ENCODE data around the gene PPIL6.
A peak's percentile ranks its signal among the peaks of the same experiment; 100 is the strongest.

PPIL6 gene

GRCh38 chr6:109440331-109441068, at the start of gene PPIL6, which contains the start of gene SMPD2:
Gene PPIL6, minus strand, starts transcription at chr6:109440628. Its CDS starts 38 bp downstream, at chr6:109440590.
Gene SMPD2, plus strand, starts transcription at chr6:109440724. Its CDS starts 398 bp downstream, at chr6:109441122.
- H3K27ac ChIP-seq (ENCODE audit: low read length): peak within 1 kb of the TSS; percentile 52; the same call in 1 of the 2 replicates
- peak; percentile 83 for DNase-seq
- peaks cover 6% of the 10 kb centered on the region; the same call in 1 of the 2 replicates for H3F3A ChIP-seq (ENCODE audit: insufficient read depth, low read length)
- H2AFZ ChIP-seq (ENCODE audit: low read length): peak within 1 kb of the TSS; percentile 85
- no peaks in the 10 kb centered on the region for H3K9me3 ChIP-seq (replicated peaks; ENCODE audit: insufficient read depth, low read length)
- no peaks in the 10 kb centered on the region for H4K20me1 ChIP-seq (ENCODE audit: insufficient read depth, low read length)
- H3K4me3 ChIP-seq (ENCODE audit: low read length): peak within 1 kb of the TSS; percentile 88
- TF ChIP-seq EZH2 (optimal IDR thresholded peaks at IDR 0.05; ENCODE audit: low read depth, low read length) (no peak), EZH2phosphoT487 (IDR thresholded peaks at IDR 0.05; ENCODE audit: low read length) (no peak)
- TF ChIP-seq, protein P1, sequence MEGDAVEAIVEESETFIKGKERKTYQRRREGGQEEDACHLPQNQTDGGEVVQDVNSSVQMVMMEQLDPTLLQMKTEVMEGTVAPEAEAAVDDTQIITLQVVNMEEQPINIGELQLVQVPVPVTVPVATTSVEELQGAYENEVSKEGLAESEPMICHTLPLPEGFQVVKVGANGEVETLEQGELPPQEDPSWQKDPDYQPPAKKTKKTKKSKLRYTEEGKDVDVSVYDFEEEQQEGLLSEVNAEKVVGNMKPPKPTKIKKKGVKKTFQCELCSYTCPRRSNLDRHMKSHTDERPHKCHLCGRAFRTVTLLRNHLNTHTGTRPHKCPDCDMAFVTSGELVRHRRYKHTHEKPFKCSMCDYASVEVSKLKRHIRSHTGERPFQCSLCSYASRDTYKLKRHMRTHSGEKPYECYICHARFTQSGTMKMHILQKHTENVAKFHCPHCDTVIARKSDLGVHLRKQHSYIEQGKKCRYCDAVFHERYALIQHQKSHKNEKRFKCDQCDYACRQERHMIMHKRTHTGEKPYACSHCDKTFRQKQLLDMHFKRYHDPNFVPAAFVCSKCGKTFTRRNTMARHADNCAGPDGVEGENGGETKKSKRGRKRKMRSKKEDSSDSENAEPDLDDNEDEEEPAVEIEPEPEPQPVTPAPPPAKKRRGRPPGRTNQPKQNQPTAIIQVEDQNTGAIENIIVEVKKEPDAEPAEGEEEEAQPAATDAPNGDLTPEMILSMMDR (IDR thresholded peaks at IDR 0.05; ENCODE audit: low read length): no peak
- no peaks in the 10 kb centered on the region for H3K27me3 ChIP-seq (replicated peaks; ENCODE audit: insufficient read depth, low read length)
- H3K9ac ChIP-seq (ENCODE audit: low read length): peak within 1 kb of the TSS; percentile 90
- peaks cover 22% of the 10 kb centered on the region for H3K79me2 ChIP-seq (ENCODE audit: low read length)
- 0 out of 2 replicates have a peak, but pooled peaks cover 6% of the 10 kb centered on the region for H3K4me1 ChIP-seq (ENCODE audit: low read length)
- H3K9me2 ChIP-seq (replicated peaks; ENCODE audit: insufficient read depth, low read length): no peaks in the 10 kb centered on the region
- peak within 1 kb of the TSS; percentile 94 for H3K4me2 ChIP-seq (ENCODE audit: low read depth, low read length)
- H3K36me3 ChIP-seq (replicated peaks; ENCODE audit: insufficient read depth, low read length): no peaks in the 10 kb centered on the region; the same call in 1 of the 2 replicates

DNA sequence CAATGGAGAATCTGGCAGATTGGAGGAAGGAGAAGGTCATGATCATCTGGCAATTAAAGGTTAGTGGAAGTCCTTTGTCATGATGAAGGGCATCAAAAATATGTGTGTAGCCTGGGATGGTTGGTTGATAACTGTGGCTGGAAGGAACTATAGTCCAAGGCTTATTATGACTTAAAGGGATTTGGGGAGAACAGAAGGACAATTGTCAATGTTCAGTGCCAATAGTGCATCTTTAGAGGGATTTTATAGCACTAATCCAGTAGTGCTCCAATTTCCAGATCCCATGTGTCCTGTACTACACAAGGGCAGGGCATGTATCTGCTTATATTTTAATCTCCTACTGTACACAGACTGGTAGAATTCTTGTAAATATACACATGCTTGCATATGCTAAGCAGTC, 47.6 kb upstream of the PPIL6 start:
- Histone ChIP-seq H3K36me3 (replicated peaks; ENCODE audit: insufficient read depth, low read length) (no peaks in the 10 kb centered on the region), H3F3A (ENCODE audit: insufficient read depth, low read length) (0 out of 2 replicates have a peak, but pooled peaks cover 4% of the 10 kb centered on the region), H3K27me3 (replicated peaks; ENCODE audit: insufficient read depth, low read length) (no peaks in the 10 kb centered on the region), H2AFZ (ENCODE audit: low read length) (no peak overlapping the region), H3K79me2 (ENCODE audit: low read length) (no peaks in the 10 kb centered on the region), H3K4me1 (ENCODE audit: low read length) (peaks cover 17% of the 10 kb centered on the region), H3K9me3 (replicated peaks; ENCODE audit: insufficient read depth, low read length) (no peaks in the 10 kb centered on the region), H4K20me1 (ENCODE audit: insufficient read depth, low read length) (no peaks in the 10 kb centered on the region), H3K9me2 (replicated peaks; ENCODE audit: insufficient read depth, low read length) (no peaks in the 10 kb centered on the region), H3K4me2 (ENCODE audit: low read depth, low read length) (no peak overlapping the region), H3K27ac (ENCODE audit: low read length) (no peak overlapping the region), H3K4me3 (ENCODE audit: low read length) (no peak overlapping the region), H3K9ac (ENCODE audit: low read length) (no peak overlapping the region)
- TF ChIP-seq EZH2phosphoT487 (IDR thresholded peaks at IDR 0.05; ENCODE audit: low read length) (no peak), EZH2 (optimal IDR thresholded peaks at IDR 0.05; ENCODE audit: low read depth, low read length) (no peak)
- TF ChIP-seq, protein P1 (IDR thresholded peaks at IDR 0.05; ENCODE audit: low read length): no peak
- DNase-seq: no peak

- no peak overlapping the region for H3K4me3 ChIP-seq (ENCODE audit: low read length)
- no peak overlapping the region for H3K9ac ChIP-seq (ENCODE audit: low read length)
- peaks cover 18% of the 10 kb centered on the region for H3K79me2 ChIP-seq (ENCODE audit: low read length)
- no peaks in the 10 kb centered on the region for H3K27me3 ChIP-seq (replicated peaks; ENCODE audit: insufficient read depth, low read length)
- TF ChIP-seq EZH2phosphoT487 (IDR thresholded peaks at IDR 0.05; ENCODE audit: low read length): no peak
- no peak for TF ChIP-seq EZH2 (optimal IDR thresholded peaks at IDR 0.05; ENCODE audit: low read depth, low read length)
- TF ChIP-seq, protein P1 (IDR thresholded peaks at IDR 0.05; ENCODE audit: low read length): no peak
- H3K9me3 ChIP-seq (replicated peaks; ENCODE audit: insufficient read depth, low read length): no peaks in the 10 kb centered on the region
- peaks cover 4% of the 10 kb centered on the region; the same call in 1 of the 2 replicates for H3F3A ChIP-seq (ENCODE audit: insufficient read depth, low read length)
- H4K20me1 ChIP-seq (ENCODE audit: insufficient read depth, low read length): no peaks in the 10 kb centered on the region
- no peaks in the 10 kb centered on the region for H3K9me2 ChIP-seq (replicated peaks; ENCODE audit: insufficient read depth, low read length)
- peaks cover 3% of the 10 kb centered on the region; the same call in 1 of the 2 replicates for H3K36me3 ChIP-seq (replicated peaks; ENCODE audit: insufficient read depth, low read length)
- no peak overlapping the region for H2AFZ ChIP-seq (ENCODE audit: low read length)
- peaks cover 13% of the 10 kb centered on the region for H3K4me1 ChIP-seq (ENCODE audit: low read length)
- H3K4me2 ChIP-seq (ENCODE audit: low read depth, low read length): no peak overlapping the region
- H3K27ac ChIP-seq (ENCODE audit: low read length): no peak overlapping the region
- DNase-seq: no peak
These were observed 45.6 kb upstream of the PPIL6 start for GRCh38 chr6:109486068-109486467.

Measured in MM.1S (cell line).